ENCODE results near the gene DNAJC4. TPM values are rescaled to one million over a fixed set of nuclear protein-coding genes. Genes with fewer than 3 reads are reported as not detected.

The DNAJC4 gene
- total and polyA plus RNA-seq, 9 of the 15 experiments (the other 6 are each of a cell fraction or from before 2014, with no cell fraction given) = 4.0 to 32.6 (median 19.9) TPM

DNA sequence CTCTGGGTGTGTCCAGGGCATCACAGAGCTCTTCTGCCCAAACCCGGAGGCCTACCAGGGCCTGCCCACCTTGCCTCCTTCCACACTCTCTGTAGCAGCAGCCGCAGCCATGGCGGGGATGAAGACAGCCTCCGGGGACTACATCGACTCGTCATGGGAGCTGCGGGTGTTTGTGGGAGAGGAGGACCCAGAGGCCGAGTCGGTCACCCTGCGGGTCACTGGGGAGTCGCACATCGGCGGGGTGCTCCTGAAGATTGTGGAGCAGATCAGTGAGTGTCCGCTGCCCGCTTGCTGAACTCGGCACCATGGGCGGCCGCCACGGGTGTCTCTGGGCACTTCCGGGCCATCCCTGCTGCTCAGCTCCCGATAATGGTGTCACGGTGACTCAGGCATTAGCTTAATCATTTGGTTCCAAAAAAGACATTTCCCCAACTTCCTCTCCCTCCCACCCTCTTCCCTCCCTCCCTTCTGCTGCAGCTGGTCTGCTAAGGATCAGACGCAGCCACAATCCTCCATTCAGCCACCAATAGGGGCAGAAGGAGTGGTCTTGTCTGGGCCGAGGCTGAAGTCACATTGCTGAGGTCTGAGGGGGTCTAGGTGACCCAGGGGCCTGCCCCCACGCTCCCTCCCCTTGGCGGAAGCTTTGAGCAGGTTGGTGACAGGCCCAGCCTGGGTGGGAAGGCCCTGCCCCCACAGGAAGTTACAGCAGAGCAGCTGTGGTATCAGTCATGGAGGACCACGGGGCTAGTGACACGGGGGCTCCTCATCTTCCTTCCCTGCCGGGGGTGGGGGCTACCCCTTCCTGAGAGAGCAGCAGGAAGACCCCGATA lies 22.9 kb upstream of the DNAJC4 start (continued):
- TF ChIP-seq SMARCB1 (IDR thresholded peaks at IDR 0.05; ENCODE audit: insufficient read length, low read depth) (no peak), ZNF551 (CRISPR knock-in tag; IDR thresholded peaks at IDR 0.05) (no peak), TRIM24 (IDR thresholded peaks at IDR 0.05) (peak; percentile 5 to 61; a peak in 2 of 4 replicates), CHCHD3 (CRISPR knock-in tag; IDR thresholded peaks at IDR 0.05) (no peak), ZNF124 (CRISPR knock-in tag; IDR thresholded peaks at IDR 0.05) (no peak), MCM5 (IDR thresholded peaks at IDR 0.05; ENCODE audit: low read depth) (no peak), ZNF212 (CRISPR knock-in tag; IDR thresholded peaks at IDR 0.05) (no peak), COPS2 (conservative IDR thresholded peaks at IDR 0.05) (no peak), ZNF408 (CRISPR knock-in tag; IDR thresholded peaks at IDR 0.05; ENCODE audit: low read depth) (no peak), RHOXF2B (CRISPR knock-in tag; conservative IDR thresholded peaks at IDR 0.05) (no peak), TBP (optimal IDR thresholded peaks at IDR 0.05; ENCODE audit: low read depth, low read length) (peak; percentile 88), BRCA1 (IDR thresholded peaks at IDR 0.05) (no peak), BRCA1 (CRISPR knock-in tag; IDR thresholded peaks at IDR 0.05) (no peak), CEBPG (CRISPR knock-in tag; IDR thresholded peaks at IDR 0.05) (peak; percentile 47; the same call in 1 of the 2 replicates), CEBPG (tag; conservative IDR thresholded peaks at IDR 0.05 in 1 of 2, IDR thresholded peaks at IDR 0.05 in 1 of 2) (no peak)
- TF ChIP-seq, protein P1, sequence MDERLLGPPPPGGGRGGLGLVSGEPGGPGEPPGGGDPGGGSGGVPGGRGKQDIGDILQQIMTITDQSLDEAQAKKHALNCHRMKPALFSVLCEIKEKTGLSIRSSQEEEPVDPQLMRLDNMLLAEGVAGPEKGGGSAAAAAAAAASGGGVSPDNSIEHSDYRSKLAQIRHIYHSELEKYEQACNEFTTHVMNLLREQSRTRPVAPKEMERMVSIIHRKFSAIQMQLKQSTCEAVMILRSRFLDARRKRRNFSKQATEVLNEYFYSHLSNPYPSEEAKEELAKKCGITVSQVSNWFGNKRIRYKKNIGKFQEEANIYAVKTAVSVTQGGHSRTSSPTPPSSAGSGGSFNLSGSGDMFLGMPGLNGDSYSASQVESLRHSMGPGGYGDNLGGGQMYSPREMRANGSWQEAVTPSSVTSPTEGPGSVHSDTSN (CRISPR knock-in tag; IDR thresholded peaks at IDR 0.05; ENCODE audit: low read depth) = no peak
- TF ChIP-seq, protein P1 (tag; conservative IDR thresholded peaks at IDR 0.05; ENCODE audit: low read depth) = peak; percentile 60
- TF ChIP-seq, protein P2, sequence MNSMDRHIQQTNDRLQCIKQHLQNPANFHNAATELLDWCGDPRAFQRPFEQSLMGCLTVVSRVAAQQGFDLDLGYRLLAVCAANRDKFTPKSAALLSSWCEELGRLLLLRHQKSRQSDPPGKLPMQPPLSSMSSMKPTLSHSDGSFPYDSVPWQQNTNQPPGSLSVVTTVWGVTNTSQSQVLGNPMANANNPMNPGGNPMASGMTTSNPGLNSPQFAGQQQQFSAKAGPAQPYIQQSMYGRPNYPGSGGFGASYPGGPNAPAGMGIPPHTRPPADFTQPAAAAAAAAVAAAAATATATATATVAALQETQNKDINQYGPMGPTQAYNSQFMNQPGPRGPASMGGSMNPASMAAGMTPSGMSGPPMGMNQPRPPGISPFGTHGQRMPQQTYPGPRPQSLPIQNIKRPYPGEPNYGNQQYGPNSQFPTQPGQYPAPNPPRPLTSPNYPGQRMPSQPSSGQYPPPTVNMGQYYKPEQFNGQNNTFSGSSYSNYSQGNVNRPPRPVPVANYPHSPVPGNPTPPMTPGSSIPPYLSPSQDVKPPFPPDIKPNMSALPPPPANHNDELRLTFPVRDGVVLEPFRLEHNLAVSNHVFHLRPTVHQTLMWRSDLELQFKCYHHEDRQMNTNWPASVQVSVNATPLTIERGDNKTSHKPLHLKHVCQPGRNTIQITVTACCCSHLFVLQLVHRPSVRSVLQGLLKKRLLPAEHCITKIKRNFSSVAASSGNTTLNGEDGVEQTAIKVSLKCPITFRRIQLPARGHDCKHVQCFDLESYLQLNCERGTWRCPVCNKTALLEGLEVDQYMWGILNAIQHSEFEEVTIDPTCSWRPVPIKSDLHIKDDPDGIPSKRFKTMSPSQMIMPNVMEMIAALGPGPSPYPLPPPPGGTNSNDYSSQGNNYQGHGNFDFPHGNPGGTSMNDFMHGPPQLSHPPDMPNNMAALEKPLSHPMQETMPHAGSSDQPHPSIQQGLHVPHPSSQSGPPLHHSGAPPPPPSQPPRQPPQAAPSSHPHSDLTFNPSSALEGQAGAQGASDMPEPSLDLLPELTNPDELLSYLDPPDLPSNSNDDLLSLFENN (IDR thresholded peaks at IDR 0.05; ENCODE audit: low read depth in 2 of 2, low read length in 2 of 2) = 0 out of 4 replicates have a peak, but pooled peaks of 1 of the 2 experiments have one; percentile 44
- TF ChIP-seq, protein P3, sequence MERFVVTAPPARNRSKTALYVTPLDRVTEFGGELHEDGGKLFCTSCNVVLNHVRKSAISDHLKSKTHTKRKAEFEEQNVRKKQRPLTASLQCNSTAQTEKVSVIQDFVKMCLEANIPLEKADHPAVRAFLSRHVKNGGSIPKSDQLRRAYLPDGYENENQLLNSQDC (CRISPR knock-in tag; IDR thresholded peaks at IDR 0.05) = no peak
- TF ChIP-seq, protein P4, sequence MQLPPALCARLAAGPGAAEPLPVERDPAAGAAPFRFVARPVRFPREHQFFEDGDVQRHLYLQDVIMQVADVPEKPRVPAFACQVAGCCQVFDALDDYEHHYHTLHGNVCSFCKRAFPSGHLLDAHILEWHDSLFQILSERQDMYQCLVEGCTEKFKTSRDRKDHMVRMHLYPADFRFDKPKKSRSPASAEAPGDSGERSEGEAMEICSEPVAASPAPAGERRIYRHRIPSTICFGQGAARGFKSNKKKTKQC (CRISPR knock-in tag; IDR thresholded peaks at IDR 0.05) = peak; percentile 31; the same call in 1 of the 2 replicates
- TF ChIP-seq, protein P5, sequence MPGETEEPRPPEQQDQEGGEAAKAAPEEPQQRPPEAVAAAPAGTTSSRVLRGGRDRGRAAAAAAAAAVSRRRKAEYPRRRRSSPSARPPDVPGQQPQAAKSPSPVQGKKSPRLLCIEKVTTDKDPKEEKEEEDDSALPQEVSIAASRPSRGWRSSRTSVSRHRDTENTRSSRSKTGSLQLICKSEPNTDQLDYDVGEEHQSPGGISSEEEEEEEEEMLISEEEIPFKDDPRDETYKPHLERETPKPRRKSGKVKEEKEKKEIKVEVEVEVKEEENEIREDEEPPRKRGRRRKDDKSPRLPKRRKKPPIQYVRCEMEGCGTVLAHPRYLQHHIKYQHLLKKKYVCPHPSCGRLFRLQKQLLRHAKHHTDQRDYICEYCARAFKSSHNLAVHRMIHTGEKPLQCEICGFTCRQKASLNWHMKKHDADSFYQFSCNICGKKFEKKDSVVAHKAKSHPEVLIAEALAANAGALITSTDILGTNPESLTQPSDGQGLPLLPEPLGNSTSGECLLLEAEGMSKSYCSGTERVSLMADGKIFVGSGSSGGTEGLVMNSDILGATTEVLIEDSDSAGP (CRISPR knock-in tag; IDR thresholded peaks at IDR 0.05) = no peak
